Esophagus muscularis mucosa (tissue), 4 donors: ENCODE data around the gene MACROD2.

Experiments used
- CTCF ChIP-seq, 3 experiments: fragments of 200-600 bp in 2 of 3; fragments of 450-650 bp in 1 of 3; sonication (generic) in 2 of 3; IDR thresholded peaks; one replicate each; pipeline ENCODE4 v1.5.1; 2017 to 2019; ENCODE audit warnings: antibody characterized with exemption in 3 of 3, mild to moderate bottlenecking in 2 of 3, moderate library complexity in 1 of 3
- EP300 ChIP-seq: sonication (generic); formaldehyde crosslinking; IDR thresholded peaks from one replicate; pipeline ENCODE4 v1.6.1; 2017; ENCODE audit warnings: antibody characterized with exemption
- POLR2A ChIP-seq: fragments of 450-650 bp; IDR thresholded peaks from one replicate; pipeline ENCODE4 v1.6.1; 2017; ENCODE audit warnings: antibody characterized with exemption, moderate library complexity, mild to moderate bottlenecking, low read depth
- POLR2AphosphoS5 ChIP-seq, 2 donors: sonication (generic); formaldehyde crosslinking; IDR thresholded peaks; one replicate each; pipeline ENCODE4 v1.6.1; 2017; ENCODE audit warnings: antibody characterized with exemption in 2 of 2

GRCh38 chr20:14829906-14830305 is 834.6 kb downstream of the MACROD2 start:
- no peak for TF ChIP-seq CTCF (IDR thresholded peaks at IDR 0.05)
- TF ChIP-seq POLR2A, result no peak
- TF ChIP-seq POLR2AphosphoS5 (IDR thresholded peaks at IDR 0.05), result no peak
- no peak for TF ChIP-seq EP300
